IMR-90 (cell line): ENCODE data around the gene ACSL3.

Source experiments
- POLR2A ChIP-seq: IDR thresholded peaks from 2 replicates; pipeline ENCODE4 v1.6.1; 2012; ENCODE audit warnings: mild to moderate bottlenecking, low read depth, low read length
- RFX5 ChIP-seq: IDR thresholded peaks from 2 replicates; pipeline ENCODE4 v1.8.0; 2012; ENCODE audit warnings: low read depth, mild to moderate bottlenecking, low read length, moderate library complexity
- TF ChIP-seq, protein P1 (sequence below): conservative IDR thresholded peaks from 2 replicates; pipeline ENCODE4 v1.5.1; 2012; ENCODE audit warnings: mild to moderate bottlenecking, low read depth, low read length, improper control_type of control experiment
- TF ChIP-seq, protein P2 (sequence below): fragments of 150-350 bp; IDR thresholded peaks from 2 replicates; pipeline ENCODE4 v1.6.1; 2017; ENCODE audit warnings: mild to moderate bottlenecking, antibody characterized with exemption, low read length, low read depth

DNA sequence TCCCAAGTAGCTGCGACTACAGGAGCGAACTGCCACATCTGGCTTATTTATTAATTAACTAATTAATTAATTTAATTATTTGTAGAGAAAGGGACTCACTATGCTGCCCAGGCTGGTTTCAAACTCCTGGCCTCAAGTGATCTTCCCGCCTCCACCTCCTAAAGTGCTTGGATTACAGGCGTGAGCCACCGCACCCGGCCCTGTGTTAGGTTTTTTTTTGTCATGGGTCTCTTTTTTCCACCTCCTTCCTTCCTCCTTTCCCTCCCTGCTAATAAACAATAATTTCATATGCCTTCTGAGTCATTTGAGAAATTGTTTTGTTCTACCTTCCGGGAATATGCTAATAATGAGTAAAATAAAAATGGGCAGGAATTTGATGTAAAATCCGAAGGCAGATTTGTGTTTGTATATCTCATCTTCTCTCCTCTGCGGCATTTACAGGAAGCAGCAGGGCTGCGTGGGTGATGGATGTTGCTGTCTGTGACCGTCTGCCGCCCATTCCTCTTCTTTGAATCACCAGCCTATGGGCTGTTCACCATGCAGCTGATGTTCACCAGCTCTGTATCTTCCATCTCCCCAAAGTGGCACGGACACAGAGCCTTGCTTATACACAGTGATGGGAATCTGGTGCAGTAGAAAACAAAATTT lies 89.9 kb downstream of the ACSL3 start:
- TF ChIP-seq, protein P1, sequence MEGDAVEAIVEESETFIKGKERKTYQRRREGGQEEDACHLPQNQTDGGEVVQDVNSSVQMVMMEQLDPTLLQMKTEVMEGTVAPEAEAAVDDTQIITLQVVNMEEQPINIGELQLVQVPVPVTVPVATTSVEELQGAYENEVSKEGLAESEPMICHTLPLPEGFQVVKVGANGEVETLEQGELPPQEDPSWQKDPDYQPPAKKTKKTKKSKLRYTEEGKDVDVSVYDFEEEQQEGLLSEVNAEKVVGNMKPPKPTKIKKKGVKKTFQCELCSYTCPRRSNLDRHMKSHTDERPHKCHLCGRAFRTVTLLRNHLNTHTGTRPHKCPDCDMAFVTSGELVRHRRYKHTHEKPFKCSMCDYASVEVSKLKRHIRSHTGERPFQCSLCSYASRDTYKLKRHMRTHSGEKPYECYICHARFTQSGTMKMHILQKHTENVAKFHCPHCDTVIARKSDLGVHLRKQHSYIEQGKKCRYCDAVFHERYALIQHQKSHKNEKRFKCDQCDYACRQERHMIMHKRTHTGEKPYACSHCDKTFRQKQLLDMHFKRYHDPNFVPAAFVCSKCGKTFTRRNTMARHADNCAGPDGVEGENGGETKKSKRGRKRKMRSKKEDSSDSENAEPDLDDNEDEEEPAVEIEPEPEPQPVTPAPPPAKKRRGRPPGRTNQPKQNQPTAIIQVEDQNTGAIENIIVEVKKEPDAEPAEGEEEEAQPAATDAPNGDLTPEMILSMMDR, result no peak
- no peak for TF ChIP-seq POLR2A
- TF ChIP-seq, protein P2, sequence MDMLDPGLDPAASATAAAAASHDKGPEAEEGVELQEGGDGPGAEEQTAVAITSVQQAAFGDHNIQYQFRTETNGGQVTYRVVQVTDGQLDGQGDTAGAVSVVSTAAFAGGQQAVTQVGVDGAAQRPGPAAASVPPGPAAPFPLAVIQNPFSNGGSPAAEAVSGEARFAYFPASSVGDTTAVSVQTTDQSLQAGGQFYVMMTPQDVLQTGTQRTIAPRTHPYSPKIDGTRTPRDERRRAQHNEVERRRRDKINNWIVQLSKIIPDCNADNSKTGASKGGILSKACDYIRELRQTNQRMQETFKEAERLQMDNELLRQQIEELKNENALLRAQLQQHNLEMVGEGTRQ, result no peak
- TF ChIP-seq RFX5, result no peak
